ENCODE data around the gene UBE2E3. TPM values are rescaled to one million over a fixed set of nuclear protein-coding genes. Genes with fewer than 3 reads are reported as not detected.

Gene UBE2E3
- total RNA-seq, 1 donor from 2014 or later, result 379 TPM

GRCh38 chr2:180959787-180960186, 20.6 kb upstream of the UBE2E3 start:
- no peak for DNase-seq (ENCODE audit: low spot score)
- no peaks in the 10 kb centered on the region for H3K9me3 Mint-ChIP-seq
- Histone ChIP-seq H2AFZ (replicated peaks) (no peak overlapping the region), H3K79me2 (ENCODE audit: low read depth) (no peaks in the 10 kb centered on the region), H3K4me3 (no peak overlapping the region), H4K20me1 (ENCODE audit: low read depth) (no peaks in the 10 kb centered on the region), H3F3A (ENCODE audit: low read depth) (no peaks in the 10 kb centered on the region), H3K27ac (no peak overlapping the region), H3K9ac (no peak overlapping the region), H3K9me3 (ENCODE audit: low read depth) (no peaks in the 10 kb centered on the region), H3K36me3 (no peaks in the 10 kb centered on the region), H3K4me2 (no peak overlapping the region), H3K27me3 (no peaks in the 10 kb centered on the region), H3K4me1 (no peaks in the 10 kb centered on the region)
- H3K4me1 Mint-ChIP-seq, result no peaks in the 10 kb centered on the region
- no peak overlapping the region for H3K27ac Mint-ChIP-seq
- no peak overlapping the region for H3K4me3 Mint-ChIP-seq
- no peaks in the 10 kb centered on the region for H3K36me3 Mint-ChIP-seq
- TF ChIP-seq EZH2 (IDR thresholded peaks at IDR 0.05), result no peak
- TF ChIP-seq, protein P1, sequence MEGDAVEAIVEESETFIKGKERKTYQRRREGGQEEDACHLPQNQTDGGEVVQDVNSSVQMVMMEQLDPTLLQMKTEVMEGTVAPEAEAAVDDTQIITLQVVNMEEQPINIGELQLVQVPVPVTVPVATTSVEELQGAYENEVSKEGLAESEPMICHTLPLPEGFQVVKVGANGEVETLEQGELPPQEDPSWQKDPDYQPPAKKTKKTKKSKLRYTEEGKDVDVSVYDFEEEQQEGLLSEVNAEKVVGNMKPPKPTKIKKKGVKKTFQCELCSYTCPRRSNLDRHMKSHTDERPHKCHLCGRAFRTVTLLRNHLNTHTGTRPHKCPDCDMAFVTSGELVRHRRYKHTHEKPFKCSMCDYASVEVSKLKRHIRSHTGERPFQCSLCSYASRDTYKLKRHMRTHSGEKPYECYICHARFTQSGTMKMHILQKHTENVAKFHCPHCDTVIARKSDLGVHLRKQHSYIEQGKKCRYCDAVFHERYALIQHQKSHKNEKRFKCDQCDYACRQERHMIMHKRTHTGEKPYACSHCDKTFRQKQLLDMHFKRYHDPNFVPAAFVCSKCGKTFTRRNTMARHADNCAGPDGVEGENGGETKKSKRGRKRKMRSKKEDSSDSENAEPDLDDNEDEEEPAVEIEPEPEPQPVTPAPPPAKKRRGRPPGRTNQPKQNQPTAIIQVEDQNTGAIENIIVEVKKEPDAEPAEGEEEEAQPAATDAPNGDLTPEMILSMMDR (IDR thresholded peaks at IDR 0.05), result no peak
- no peak for TF ChIP-seq EZH2phosphoT487 (IDR thresholded peaks at IDR 0.05)
- no peaks in the 10 kb centered on the region for H3K27me3 Mint-ChIP-seq (ENCODE audit: insufficient read depth, low read depth)

- Mint-ChIP-seq H3K27me3 (ENCODE audit: insufficient read depth, low read depth) (no peaks in the 10 kb centered on the region), H3K27ac (no peak overlapping the region), H3K36me3 (no peaks in the 10 kb centered on the region), H3K4me3 (no peak overlapping the region), H3K9me3 (no peaks in the 10 kb centered on the region), H3K4me1 (no peaks in the 10 kb centered on the region)
- Histone ChIP-seq H3F3A (ENCODE audit: low read depth) (no peaks in the 10 kb centered on the region), H3K4me3 (no peak overlapping the region), H3K27ac (no peak overlapping the region), H3K27me3 (no peaks in the 10 kb centered on the region), H3K9me3 (ENCODE audit: low read depth) (no peaks in the 10 kb centered on the region), H2AFZ (replicated peaks) (no peak overlapping the region), H4K20me1 (ENCODE audit: low read depth) (no peaks in the 10 kb centered on the region), H3K9ac (no peak overlapping the region), H3K4me2 (no peak overlapping the region), H3K36me3 (no peaks in the 10 kb centered on the region), H3K4me1 (no peaks in the 10 kb centered on the region), H3K79me2 (ENCODE audit: low read depth) (no peaks in the 10 kb centered on the region)
- DNase-seq (ENCODE audit: low spot score), result no peak
- TF ChIP-seq EZH2phosphoT487 (IDR thresholded peaks at IDR 0.05) (no peak), EZH2 (IDR thresholded peaks at IDR 0.05) (no peak)
- TF ChIP-seq, protein P1 (IDR thresholded peaks at IDR 0.05), result no peak
These were observed 19.4 kb upstream of the UBE2E3 start for GRCh38 chr2:180960982-180961381.

- H3K79me2 ChIP-seq (ENCODE audit: low read depth), result no peaks in the 10 kb centered on the region
- no peaks in the 10 kb centered on the region for H3K9me3 Mint-ChIP-seq
- DNase-seq (ENCODE audit: low spot score), result no peak
- TF ChIP-seq, protein P1 (IDR thresholded peaks at IDR 0.05), result no peak
- no peak for TF ChIP-seq EZH2phosphoT487 (IDR thresholded peaks at IDR 0.05)
- TF ChIP-seq EZH2 (IDR thresholded peaks at IDR 0.05), result no peak
- no peaks in the 10 kb centered on the region for H3F3A ChIP-seq (ENCODE audit: low read depth)
- no peak overlapping the region for H2AFZ ChIP-seq (replicated peaks)
- H3K36me3 Mint-ChIP-seq, result no peaks in the 10 kb centered on the region
- H3K4me2 ChIP-seq, result no peak overlapping the region
- no peaks in the 10 kb centered on the region for H3K4me1 Mint-ChIP-seq
- H3K4me3 Mint-ChIP-seq, result no peak overlapping the region
- H3K36me3 ChIP-seq, result no peaks in the 10 kb centered on the region
- H3K9ac ChIP-seq, result no peak overlapping the region
- no peaks in the 10 kb centered on the region for H3K27me3 ChIP-seq
- H3K9me3 ChIP-seq (ENCODE audit: low read depth), result no peaks in the 10 kb centered on the region
- H3K27ac Mint-ChIP-seq, result no peak overlapping the region
- H3K4me1 ChIP-seq, result no peaks in the 10 kb centered on the region
- H3K4me3 ChIP-seq, result no peak overlapping the region
- no peaks in the 10 kb centered on the region for H4K20me1 ChIP-seq (ENCODE audit: low read depth)
- no peaks in the 10 kb centered on the region for H3K27me3 Mint-ChIP-seq (ENCODE audit: insufficient read depth, low read depth)
- no peak overlapping the region for H3K27ac ChIP-seq
These were observed 17.6 kb upstream of the UBE2E3 start for GRCh38 chr2:180962727-180963314.
